A673 (cell line): ENCODE measurements around the gene CDK5R2. TPM values are rescaled to one million over a fixed set of nuclear protein-coding genes. Genes with fewer than 3 reads are reported as not detected.
A peak's percentile ranks its signal among the peaks of the same experiment; 100 is the strongest.

Experiments used
- BruUV-seq: library from RNA; stranded (reverse); fragments of 400-500 nt; replicated peaks from 2 replicates; lab custom pipeline; 2021; lab: Mats Ljungman, UMichigan
- CTCF ChIA-PET: fragments of 300-600 bp; sonication (Branson Sonifier 250); formaldehyde crosslinking; loops from one replicate; lab custom pipeline; 2022; ENCODE audit warnings: antibody characterized with exemption; lab: Charles Lee
- POLR2A ChIA-PET: fragments of 300-600 bp; sonication (Branson Sonifier 250); formaldehyde crosslinking; loops from one replicate; lab custom pipeline; 2022; ENCODE audit warnings: antibody characterized with exemption; ENCODE audit not compliant: low non-redundant PET; lab: Charles Lee
- DNase-seq: peaks from one replicate; pipeline ENCODE4 v3.0.0-alpha.2; 2015; ENCODE audit warnings: low spot score
- H3K27ac ChIP-seq: fragments of 200-600 bp; sonication (generic); 2 replicates; pipeline ENCODE4 v1.5.1; 2016; ENCODE audit warnings: mixed run types, low read depth, mild to moderate bottlenecking, mixed read lengths, antibody characterized with exemption, low read length; ENCODE audit not compliant: poor library complexity, severe bottlenecking
- H3K27me3 ChIP-seq: fragments of 200-600 bp; sonication (generic); replicated peaks from 2 replicates; pipeline ENCODE4 v1.6.1; 2017; ENCODE audit warnings: mixed run types, low read depth, mild to moderate bottlenecking, mixed read lengths, antibody characterized with exemption, low read length; ENCODE audit not compliant: insufficient read depth, poor library complexity
- H3K36me3 ChIP-seq: fragments of 200-600 bp; sonication (generic); 2 replicates; pipeline ENCODE4 v1.6.1; 2016; ENCODE audit warnings: mixed run types, mild to moderate bottlenecking, mixed read lengths, antibody characterized with exemption, low read length; ENCODE audit not compliant: insufficient read depth, poor library complexity, severe bottlenecking
- H3K4me1 ChIP-seq: fragments of 200-600 bp; sonication (generic); 2 replicates; pipeline ENCODE4 v1.6.1; 2017; ENCODE audit warnings: mixed run types, mild to moderate bottlenecking, mixed read lengths, antibody characterized with exemption, low read length; ENCODE audit not compliant: insufficient read depth, poor library complexity, severe bottlenecking
- H3K4me3 ChIP-seq: fragments of 200-600 bp; sonication (generic); 2 replicates; pipeline ENCODE4 v1.5.1; 2016; ENCODE audit warnings: low read depth, mixed run types, mild to moderate bottlenecking, mixed read lengths, low read length; ENCODE audit not compliant: poor library complexity, severe bottlenecking
- H3K9me3 ChIP-seq: fragments of 200-600 bp; sonication (generic); 2 replicates; pipeline ENCODE4 v1.6.1; 2016; ENCODE audit warnings: mixed run types, low read depth, mild to moderate bottlenecking, mixed read lengths, antibody characterized with exemption, low read length; ENCODE audit not compliant: poor library complexity, severe bottlenecking
- CTCF ChIP-seq: fragments of 300-800, 200-600 bp; sonication (generic); conservative IDR thresholded peaks from 2 replicates; pipeline ENCODE4 v1.5.1; 2017; ENCODE audit warnings: low read depth, mild to moderate bottlenecking, antibody characterized with exemption, low read length, moderate library complexity, mixed read lengths
- EZH2 ChIP-seq: fragments of 200-600 bp; sonication (generic); IDR thresholded peaks from 2 replicates; pipeline ENCODE4 v1.6.1; 2017; ENCODE audit warnings: borderline replicate concordance, low read depth, mild to moderate bottlenecking, mixed read lengths, antibody characterized with exemption, low read length; ENCODE audit not compliant: poor library complexity, severe bottlenecking
- intact Hi-C: fragments of 100-400 bp; cut with micrococcal nuclease; formaldehyde crosslinking; loops from one replicate; pipeline ENCODE4 v1.10.0; 2022; ENCODE audit not compliant: unreplicated experiment
- total RNA-seq: library from RNA; stranded (reverse); gene quantifications from 2 replicates; pipeline ENCODE4 v1.2.3, GENCODE V29; 2021

The CDK5R2 gene
- total RNA-seq, 1 experiment from 2014 or later = 0.37 TPM

- POLR2A ChIA-PET = no interaction called here
- peaks cover 24% of the 10 kb centered on the region for H3K4me1 ChIP-seq
- CTCF ChIA-PET = interaction anchor here (0.7 kb wide), 1 partner anchor 121 kb away, joined by 3 read pairs; no protein-coding TSS in a partner anchor
These were observed 1.8 kb downstream of the CDK5R2 start for GRCh38 chr2:218961229-218961628.

GRCh38 chr2:218961651-218962570, 2.4 kb downstream of the CDK5R2 start:
- TF ChIP-seq CTCF (no peak), EZH2 (no peak)
- intact Hi-C loops = no loop called here
- no TSS peak for BruUV-seq
- POLR2A ChIA-PET = no interaction called here
- CTCF ChIA-PET = interaction anchor here (0.7 kb wide), 1 partner anchor 120 kb away, joined by 3 read pairs; no protein-coding TSS in a partner anchor
- Histone ChIP-seq H3K4me1 (peaks cover 24% of the 10 kb centered on the region), H3K36me3 (no peaks in the 10 kb centered on the region), H3K9me3 (no peaks in the 10 kb centered on the region), H3K4me3 (no peak overlapping the region), H3K27me3 (peaks cover 29% of the 10 kb centered on the region), H3K27ac (no peak overlapping the region)
- DNase-seq = no peak

More at GRCh38 chr2:218961229-218961628, 1.8 kb downstream of the CDK5R2 start:
- no peaks in the 10 kb centered on the region for H3K36me3 ChIP-seq
- no peaks in the 10 kb centered on the region for H3K9me3 ChIP-seq
- no peak overlapping the region for H3K27ac ChIP-seq
- TF ChIP-seq EZH2 (no peak), CTCF (no peak)
- peaks cover 29% of the 10 kb centered on the region for H3K27me3 ChIP-seq
- no TSS peak for BruUV-seq
- intact Hi-C loops = no loop called here
- DNase-seq = no peak
- no peak overlapping the region for H3K4me3 ChIP-seq

- Histone ChIP-seq H3K27me3 (peaks cover 29% of the 10 kb centered on the region), H3K9me3 (no peaks in the 10 kb centered on the region), H3K4me1 (peaks cover 24% of the 10 kb centered on the region), H3K36me3 (no peaks in the 10 kb centered on the region), H3K27ac (no peak overlapping the region), H3K4me3 (peak overlapping the region; percentile 28)
- intact Hi-C loops = no loop called here
- no TSS peak for BruUV-seq
- no peak for TF ChIP-seq EZH2
- no peak for TF ChIP-seq CTCF
- CTCF ChIA-PET = interaction anchor here (0.8 kb wide), 1 partner anchor 67 kb away, joined by 4 read pairs; no protein-coding TSS in a partner anchor
- POLR2A ChIA-PET = no interaction called here
- DNase-seq = peak; percentile 74
These were observed 3.5 kb downstream of the CDK5R2 start for GRCh38 chr2:218962859-218963492.
